HG02973 (cell line): ENCODE measurements around the gene ZCCHC14.
"Not testable (repeated sequence)": the region's sequence is repeated elsewhere in the genome, so short reads cannot be mapped to it uniquely, and the experiment has no call there.

Experiments
- ATAC-seq: cut with Tn5 transposase; IDR thresholded peaks from one replicate; pipeline ENCODE4 v1.9.1; 2021; ENCODE audit warnings: moderate library complexity; ENCODE audit not compliant: unreplicated experiment

Gene ZCCHC14

DNA sequence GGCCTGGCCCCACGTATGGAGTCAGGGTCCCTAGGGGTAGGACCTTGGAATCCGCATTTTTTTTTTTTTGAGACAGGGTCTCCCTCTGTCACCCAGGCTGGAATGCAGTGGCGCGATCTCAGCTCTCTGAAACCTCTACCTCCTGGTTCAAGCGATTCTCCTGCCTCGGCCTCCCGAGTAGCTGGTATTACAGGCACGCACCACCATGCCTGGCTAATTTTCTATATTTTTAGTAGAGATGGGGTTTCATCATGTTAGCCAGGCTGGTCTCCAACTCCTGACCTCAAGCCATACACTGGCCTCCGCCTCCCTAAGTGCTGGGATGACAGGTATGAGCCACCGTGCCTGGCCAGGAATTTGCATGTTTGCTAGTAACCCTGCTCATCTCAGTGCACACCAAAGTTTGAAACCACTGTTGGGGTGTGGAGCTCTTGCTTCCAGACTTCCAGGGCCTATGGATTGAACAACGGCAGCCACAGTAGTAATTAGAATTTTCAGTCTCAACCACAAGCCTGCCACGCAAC lies 5.0 kb upstream of the ZCCHC14 start:
- not testable (repeated sequence) for ATAC-seq

DNA sequence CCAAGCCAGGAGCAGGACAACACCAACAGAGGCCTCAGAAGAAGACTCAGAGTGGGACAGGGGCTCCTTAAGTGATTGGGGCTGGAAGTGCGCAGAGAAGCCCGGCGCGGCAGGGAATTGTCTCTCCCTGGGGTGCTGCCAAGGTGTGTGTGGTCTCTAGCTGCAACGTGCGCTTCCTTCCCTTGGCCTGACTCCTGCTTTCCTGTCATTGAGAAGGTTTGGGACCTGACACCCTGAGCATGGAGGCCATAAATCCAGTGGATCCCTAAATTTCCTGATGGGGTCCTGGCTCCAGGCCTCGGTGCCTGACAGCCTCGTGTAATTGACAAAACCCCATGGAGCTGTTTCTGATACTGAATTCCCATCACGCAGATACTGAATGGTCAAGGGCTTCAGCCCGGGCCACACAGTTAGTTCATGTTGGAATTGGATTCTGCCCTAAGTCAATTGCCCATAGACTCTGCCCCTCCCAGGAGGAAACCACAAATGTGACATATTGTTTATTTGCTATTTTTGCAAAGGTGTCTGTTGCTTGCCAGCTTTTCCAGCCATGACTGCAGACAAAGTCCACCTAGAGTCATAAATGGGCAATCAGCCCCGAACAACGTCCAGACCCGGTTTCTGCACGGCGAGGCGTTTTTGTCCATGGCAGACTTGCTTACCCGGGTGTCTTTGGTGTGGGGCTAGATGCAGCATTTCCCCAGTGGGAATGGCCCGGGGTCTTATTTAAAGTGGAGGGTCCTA lies 4.4 kb upstream of the ZCCHC14 start:
- ATAC-seq, result not testable (repeated sequence)

DNA sequence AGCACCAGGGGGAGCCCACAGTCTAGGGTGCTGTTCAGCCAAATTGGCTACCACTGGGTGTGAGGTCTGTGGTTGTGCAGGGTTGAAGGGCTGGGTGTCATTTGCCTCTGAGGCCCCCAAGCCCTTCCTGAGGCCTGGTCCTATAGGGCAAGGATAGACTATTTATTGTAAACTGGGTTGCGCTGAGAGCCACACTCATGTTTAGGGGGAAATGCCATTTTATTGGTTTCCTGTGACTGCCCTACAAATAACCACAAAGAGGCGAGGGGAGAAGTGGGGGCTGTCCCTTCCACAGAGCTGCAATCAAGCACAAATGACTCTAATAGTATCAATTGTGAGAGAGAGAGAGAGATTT lies 3.6 kb upstream of the ZCCHC14 start:
- ATAC-seq, result no peak

DNA sequence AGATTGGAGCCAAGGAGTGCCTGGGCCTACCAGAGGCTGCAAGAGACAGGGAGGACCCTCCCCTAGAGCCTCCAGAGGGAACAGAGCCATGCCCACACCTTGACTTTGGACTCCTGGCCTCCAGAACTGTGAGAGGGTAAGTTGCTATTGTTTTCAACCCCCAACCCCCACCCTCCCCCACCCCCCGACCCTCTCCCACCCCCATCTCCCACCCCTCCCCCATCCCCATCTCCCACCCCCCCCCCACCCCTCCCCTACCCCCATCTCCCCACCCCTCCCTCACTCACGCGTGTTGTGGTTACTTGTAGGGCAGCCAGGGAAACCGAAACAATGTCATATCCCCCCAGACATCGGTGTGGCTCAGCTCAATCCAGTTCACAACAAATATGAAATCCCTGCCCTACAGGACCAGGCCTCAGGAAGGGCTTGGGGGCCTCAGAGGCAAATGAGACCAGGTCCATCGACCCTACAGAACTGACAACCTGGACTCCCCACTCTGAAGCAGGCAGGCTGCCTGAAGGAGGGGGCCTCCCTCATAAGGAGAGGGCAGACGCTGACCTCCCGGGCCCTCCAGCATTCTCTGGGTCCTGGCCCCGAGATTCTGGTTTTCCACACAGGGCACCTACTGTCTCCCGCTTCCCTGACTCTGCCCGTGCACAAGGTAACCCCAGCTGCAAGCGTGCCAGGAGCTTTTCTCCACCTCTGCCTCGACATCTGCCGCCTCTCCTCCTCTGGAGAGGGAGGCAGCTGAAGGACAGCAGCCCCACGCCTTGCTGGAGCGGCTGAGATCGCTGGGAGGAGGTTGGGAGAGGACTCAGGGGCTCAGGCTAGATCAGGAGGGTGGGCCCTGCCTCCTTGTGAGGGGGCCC lies 3.0 kb upstream of the ZCCHC14 start:
- no peak for ATAC-seq

DNA sequence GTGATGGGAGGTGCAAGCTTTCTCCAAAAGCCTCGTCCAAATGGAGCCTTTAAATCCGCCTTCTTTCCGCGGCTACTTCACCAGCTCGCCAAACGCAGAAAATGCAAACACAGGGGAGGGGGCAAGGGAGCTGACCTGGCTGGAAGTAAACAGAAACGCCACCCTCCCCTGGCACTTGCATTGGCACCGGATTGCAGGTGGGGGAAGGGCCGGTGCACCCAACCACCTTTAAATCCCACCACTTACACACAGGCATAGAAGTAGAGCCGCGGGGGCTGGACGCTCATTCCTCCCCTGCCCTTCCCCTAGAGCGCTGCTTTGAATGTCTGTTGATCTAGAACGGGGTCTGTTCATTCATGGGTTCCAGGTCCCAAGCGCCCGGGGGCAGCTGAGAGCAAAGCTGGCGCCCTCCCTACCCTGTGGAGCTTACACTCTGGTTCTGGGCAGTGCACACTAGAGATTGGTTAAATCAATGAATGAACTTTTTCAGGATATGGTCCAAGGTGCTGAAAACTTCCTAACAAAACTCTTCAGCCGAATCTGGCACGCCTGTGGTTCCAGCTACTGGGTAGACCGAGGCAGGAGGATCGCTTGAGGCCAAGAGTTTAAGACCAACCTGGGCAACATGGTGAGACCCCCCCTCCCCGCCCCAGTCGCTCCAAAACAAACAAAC lies 920 bp upstream of the ZCCHC14 start:
- no peak for ATAC-seq

DNA sequence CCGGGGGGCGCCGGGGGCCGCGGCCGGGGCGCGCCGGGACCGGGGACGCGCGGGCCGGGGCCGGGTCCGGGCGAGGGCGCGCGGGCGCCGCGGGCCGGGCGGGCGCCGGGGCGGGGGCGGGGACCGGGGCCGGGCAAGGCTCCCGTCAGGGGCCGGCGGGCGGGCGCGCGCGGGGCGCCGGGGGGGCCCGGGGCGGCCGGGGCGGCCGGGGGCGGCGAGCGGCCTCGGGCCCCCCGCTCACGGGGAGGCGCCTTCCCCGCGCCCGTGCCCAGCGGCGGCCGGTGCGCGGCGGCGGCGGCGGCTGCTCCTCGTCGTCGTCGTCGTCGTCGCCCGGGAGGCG lies 563 bp downstream of the ZCCHC14 start:
- no peak for ATAC-seq

DNA sequence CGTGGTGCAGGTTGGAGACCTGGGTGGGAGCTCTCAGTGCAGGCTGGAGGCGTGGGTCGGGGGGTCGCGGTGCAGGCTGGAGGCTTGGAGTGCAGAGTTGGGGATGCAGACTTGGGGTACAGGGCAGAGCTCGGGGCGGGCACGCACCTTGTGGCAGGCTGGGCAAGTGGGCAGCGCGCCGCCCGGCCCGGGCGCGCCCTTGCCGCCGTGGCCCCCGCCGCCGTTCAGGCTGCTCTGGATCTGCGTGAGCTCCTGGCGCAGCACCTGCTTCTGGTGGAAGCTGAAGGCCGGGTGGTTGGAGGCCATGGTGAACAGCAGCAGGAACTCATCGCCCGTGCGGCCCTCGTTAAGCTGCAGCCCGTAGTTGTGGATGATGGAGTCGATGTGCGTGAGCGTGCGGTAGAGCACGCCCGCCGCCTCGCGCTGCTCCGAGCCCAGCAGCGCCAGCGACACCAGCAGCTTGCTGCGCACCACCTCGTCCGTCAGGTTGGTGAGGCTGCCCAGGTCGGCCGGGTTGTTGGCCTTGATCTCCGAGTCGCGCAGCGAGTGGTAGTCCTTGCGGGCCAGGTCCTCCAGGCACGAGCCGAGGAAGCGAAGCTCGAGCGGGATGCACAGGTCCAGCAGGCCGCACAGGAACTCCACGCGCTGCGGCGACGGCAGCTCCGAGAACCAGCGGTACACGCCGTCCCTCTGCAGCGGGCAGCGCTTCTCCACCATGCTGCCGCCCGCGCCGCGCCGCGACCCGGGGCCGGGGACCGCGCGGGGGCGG lies 1.1 kb downstream of the ZCCHC14 start:
- ATAC-seq, result no peak

DNA sequence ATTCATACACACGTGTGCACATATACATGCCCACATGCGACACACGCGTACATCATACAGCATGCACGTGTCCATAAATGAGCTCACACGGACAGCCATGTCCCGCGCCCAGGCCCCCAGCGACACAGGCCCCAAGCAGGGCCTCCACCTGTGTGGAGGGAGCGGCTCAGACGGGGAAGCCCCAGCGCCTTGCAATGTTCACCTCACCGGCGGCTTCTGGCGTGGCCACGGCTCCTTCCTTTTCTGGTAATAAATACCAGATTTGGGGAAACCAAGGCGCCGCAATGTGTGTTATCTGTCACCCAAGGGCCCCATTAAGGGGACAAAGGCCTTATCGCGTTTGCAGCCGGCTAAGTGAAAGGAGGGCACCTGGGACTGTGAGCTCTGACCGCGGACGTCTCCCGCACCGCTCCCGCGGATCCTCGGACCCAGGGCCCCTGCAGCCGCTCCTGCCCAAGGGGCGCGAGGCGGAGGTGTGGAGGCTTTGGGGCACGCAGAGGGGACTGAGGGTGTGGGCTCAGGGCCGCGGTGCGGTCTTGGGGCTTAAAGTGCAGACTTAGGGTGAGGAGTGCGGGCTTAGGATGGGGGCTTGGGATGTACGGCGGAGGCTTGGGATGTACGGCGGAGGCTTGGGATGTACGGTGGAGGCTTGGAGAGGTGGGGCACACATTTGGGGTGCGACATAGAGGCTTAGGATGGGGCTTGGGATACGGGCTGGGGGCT lies 1.9 kb downstream of the ZCCHC14 start:
- not testable (repeated sequence) for ATAC-seq

DNA sequence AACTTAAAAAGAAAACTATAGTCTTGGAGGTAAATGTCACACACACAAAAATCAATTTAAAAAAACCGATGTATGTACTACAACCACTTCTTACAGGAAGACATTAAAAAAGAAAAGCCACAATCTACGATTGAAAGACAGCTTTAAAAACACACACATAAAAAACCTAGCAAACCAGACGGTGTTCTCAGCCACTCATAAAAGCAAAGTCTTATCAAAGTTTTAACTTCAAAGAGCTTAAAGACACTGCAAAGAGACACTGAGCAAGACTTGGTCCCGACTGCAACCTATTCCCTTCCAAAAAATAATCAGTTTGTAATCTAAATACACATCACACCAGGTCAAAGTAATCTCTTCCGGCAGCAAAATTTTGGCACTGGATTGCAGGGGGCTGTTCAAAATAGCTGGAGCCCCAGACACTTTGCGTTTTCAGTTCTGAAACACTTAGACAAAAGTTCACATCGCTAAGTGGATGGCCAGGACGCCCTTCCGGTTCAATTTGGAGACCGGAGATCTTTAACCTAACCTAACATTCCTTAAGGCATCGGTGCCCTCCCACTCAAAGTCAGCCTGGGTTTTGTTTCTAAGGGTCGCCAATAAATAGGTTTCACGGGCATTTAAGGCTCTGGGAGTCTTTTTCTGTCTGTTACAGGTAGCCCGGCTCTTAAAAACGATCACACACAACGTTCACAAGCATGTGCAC lies 2.6 kb downstream of the ZCCHC14 start:
- no peak for ATAC-seq

DNA sequence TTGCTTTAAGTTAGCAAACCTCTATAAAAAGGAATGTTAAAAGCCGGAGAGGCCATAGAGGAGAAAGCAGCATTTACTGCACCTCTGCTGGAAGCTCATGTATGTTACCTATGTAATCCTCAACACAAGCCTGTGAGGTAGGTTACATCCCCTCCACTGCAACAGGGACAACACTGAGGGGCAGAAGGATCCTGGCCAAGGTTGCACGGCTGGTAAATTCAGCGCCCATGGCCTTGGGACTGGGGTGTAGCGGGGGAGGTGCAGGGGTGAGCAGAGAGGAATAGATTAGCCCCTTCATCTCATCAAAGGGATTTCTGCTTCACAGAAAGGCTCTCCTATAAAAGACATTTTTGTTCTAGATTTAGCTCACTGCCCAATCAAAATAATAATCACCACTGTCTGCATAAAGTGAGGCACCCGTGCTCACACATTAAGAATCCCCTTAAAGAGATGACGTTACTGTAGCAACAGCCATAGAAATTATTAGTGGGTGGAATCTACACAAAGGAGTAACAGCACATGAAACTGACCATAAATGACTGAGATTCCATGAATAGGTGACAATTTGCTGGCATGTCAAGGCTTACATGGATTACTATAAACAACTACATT lies 3.3 kb downstream of the ZCCHC14 start:
- ATAC-seq, result no peak

DNA sequence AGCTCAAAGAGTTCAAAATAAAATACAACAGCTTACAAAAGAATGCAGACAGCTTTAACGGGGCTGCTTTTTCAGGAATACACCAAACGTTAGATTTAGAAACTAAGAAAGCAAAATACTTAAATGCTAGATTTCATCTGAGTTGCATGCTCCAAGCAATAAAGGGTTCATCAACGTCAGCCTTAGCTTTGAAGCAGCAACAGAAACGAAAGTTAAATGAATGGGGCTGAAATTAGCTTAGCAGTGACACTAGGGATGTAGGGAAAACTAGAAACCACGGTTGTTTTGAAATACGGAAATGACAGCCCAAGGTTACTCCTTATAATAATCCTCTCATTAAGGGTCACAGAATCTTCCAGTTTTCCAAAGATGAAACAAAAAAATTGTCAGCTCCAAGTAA lies 3.9 kb downstream of the ZCCHC14 start:
- ATAC-seq, result not testable (repeated sequence)

DNA sequence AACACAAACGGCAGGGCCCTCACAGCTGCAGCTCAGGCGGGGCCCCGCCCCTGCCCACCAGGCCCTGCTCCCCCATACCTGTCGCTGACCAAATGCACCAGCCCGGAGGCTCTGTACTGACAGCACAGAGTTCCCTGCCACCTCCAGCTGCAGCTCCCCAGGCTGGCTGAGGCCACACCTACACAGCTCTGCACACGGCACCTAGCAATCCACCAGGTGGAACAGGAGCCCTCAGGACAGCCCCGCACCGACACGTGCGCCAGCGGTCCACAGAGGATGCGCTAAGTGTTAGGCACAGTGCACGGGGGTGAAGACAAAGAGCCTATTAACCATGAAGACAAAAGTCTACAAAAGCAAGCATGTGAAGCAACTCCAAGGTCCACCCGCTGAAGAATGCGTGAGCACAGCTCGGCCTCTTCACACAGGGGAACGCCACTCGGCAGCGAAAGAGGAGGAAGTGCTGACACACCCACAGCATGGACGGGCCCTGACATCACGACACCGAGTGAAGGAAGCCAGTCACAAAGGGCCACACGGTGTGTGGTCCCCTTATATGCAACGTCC lies 5.4 kb downstream of the ZCCHC14 start:
- no peak for ATAC-seq

DNA sequence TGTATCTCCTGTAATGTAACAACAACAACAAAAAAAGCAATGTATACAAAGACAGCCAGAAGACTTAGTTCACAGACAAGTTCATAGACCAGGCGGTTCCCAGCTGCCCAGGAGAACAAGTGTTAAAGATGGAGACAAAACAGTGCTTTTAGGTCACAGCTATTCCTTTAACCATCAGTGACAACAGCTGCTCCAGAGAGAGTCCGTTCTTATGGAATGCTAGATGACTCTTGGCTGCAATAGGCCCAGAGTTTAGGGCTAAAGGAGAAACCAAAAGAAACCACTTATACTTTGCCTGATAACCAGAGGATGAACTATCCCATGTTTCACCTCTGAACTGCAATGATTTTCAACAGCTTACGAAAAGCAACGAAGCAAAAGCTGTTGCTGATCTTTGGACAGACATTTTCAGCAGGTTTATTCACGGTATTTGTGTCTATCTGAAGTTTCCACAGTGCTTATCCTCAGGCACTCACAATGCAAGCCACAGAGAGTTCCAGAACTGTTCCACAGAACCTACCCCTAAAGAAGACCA lies 6.0 kb downstream of the ZCCHC14 start:
- ATAC-seq, result no peak

DNA sequence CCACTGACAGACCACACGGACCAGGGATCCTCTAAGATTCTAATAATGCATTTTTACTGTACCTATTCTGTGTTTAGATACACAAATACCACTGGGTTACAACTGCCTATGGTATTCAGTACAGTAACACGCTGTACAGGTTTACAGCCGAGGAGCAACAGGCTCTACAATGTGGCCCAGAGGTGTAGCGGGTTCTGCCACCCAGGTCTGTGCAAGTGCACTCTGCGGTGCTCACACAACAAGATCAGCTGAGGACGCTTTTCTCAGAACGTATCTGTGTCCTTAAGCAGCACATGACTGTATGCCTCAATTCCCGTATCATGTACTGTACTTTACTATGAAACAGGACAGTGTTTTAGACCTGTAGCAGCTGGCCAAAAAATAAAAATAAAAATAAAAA lies 6.5 kb downstream of the ZCCHC14 start:
- no peak for ATAC-seq

DNA sequence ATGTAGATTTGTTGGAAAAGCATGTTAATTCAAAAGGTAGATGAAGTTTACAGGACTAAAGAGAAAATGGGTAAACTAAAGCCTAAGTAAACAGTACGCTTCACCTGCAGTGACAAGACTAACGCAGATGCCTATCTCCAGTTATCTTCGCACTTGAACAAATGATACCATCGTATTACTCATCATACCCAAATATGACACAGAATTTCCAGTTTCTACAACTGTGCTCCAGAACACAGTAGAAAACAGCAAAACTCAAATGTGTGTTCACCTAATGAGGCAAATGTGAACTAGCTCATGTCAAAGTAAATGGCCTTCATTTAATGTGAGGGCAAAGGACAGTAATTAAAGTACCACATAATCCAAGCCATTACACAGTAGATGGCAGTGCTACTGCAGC lies 7.0 kb downstream of the ZCCHC14 start:
- ATAC-seq, result not testable (repeated sequence)

DNA sequence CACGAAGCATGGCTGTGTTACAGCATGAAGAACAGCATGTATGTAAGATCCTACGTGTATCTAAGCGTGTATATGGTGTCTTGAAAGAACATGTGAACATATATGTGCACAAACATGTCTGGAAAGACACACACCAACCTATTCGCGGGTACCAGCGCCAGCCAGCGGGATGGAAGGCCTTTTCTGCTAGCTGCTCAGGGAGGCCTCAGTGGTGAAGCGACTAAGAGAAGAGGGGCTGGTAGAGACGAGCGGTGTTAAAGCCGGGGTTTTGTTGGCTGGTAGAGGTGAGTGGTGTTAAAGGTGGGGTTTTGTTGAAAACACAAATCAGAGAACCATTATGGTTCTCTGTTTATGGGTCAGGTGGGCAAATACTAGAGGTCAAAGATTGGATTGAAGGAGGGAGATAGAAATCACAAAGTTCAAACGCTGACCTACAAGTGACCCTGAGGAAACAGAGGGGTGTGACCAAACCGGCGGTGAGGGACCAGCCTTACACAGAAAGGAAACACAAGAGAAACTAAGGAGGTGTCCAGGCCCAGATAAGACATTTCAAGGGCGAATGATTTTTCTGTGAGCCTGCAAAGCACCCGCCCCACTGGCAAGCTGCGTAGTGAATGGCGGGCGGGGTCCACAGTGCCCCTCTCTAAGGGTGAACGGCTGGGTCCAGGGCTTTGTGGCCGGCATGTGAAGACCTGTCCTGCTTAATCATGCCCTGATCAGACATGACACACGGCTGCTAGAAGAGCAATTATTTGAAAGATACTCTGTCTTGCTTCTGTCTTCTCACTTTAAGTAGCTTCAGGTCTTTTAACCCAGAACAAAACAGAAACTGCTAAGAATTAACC lies 8.1 kb downstream of the ZCCHC14 start:
- no peak for ATAC-seq

DNA sequence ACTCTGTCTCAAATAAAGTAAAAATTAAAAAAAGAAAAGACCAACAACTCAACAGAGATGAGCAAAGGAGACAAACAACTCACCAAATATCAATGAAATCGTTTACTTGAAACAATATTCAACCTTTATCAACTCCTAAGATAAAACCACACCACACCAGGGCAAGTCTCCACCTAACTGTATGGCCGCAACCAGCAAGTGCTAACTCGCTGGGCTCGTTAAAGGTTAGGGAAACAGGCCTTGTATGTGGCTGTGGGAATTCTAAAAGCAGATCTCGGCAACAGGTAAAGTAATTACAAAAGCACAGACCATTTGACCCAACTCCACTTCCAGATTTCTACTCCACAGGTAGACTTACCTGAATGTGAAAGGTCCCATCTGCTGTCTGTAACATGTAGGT lies 9.3 kb downstream of the ZCCHC14 start:
- ATAC-seq, result no peak

DNA sequence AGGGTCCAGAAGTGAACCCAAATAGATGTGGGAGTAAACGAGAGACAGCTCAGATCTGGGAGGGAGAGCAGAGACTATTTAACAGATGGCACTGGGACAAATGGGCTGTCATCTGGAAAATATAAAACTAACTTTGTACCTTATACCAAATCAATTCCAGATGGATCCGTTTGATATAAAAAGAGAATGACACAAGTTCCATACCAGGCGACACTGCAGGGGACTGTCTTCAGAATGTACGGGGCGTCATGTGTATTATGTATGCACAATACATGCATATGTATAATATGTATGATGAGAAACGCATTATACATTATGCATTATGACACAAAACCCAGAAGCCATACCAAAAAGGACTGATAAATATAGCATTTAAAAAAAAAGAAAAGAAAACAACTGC lies 10.2 kb downstream of the ZCCHC14 start:
- not testable (repeated sequence) for ATAC-seq
